ENCODE measurements around the gene SH2D3C. TPM values are rescaled to one million over a fixed set of nuclear protein-coding genes. Genes with fewer than 3 reads are reported as not detected.
"Not testable (repeated sequence)": the region's sequence is repeated elsewhere in the genome, so short reads cannot be mapped to it uniquely, and the experiment has no call there.

SH2D3C gene
- total RNA-seq, 2 donors from 2014 or later = 59.5 to 65.8 TPM

GRCh38 chr9:127785933-127786772 is 7.7 kb upstream of the SH2D3C start, which contains the start of gene CDK9:
CDK9 (plus strand) TSS chr9:127786034; CDS start chr9:127786149, 115 bp downstream.
- H3K27ac Mint-ChIP-seq = peak within 1 kb of the TSS; percentile 92
- ATAC-seq (replicated peaks in 1 of 2) (peak; percentile 74 to 80), DNase-seq (peak; percentile 95 to 98)
- H3K4me1 Mint-ChIP-seq (ENCODE audit: low read depth) = peaks cover 69% of the 10 kb centered on the region
- no peaks in the 10 kb centered on the region for H3K27me3 Mint-ChIP-seq (ENCODE audit: low read depth)
- H3K9me3 Mint-ChIP-seq = no peaks in the 10 kb centered on the region
- peak within 1 kb of the TSS; percentile 93 to 96 for H3K4me3 Mint-ChIP-seq
- H3K36me3 Mint-ChIP-seq (ENCODE audit: insufficient read depth in 2 of 2) = peaks cover 14 to 33% of the 10 kb centered on the region in 2 donors

- H3K27me3 Mint-ChIP-seq (ENCODE audit: low read depth) = no peaks in the 10 kb centered on the region
- H3K4me3 Mint-ChIP-seq = peak overlapping the region; percentile 93 to 96
- H3K36me3 Mint-ChIP-seq (ENCODE audit: insufficient read depth in 2 of 2) = peaks cover 13 to 29% of the 10 kb centered on the region in 2 donors
- ATAC-seq (replicated peaks in 1 of 2) = peak; percentile 45 to 52
- no peaks in the 10 kb centered on the region for H3K9me3 Mint-ChIP-seq
- DNase-seq = peak; percentile 91 to 94
- peaks cover 76% of the 10 kb centered on the region for H3K4me1 Mint-ChIP-seq (ENCODE audit: low read depth)
- peak overlapping the region; percentile 92 for H3K27ac Mint-ChIP-seq
Measured at GRCh38 chr9:127785023-127785932, 6.8 kb upstream of the SH2D3C start.

- H3K4me1 Mint-ChIP-seq (ENCODE audit: low read depth) = peaks cover 77% of the 10 kb centered on the region
- H3K27me3 Mint-ChIP-seq (ENCODE audit: low read depth) = no peaks in the 10 kb centered on the region
- peaks cover 8 to 16% of the 10 kb centered on the region in 2 donors for H3K36me3 Mint-ChIP-seq (ENCODE audit: insufficient read depth in 2 of 2)
- H3K27ac Mint-ChIP-seq = peak overlapping the region; percentile 96
- peak overlapping the region; percentile 82 to 86 for H3K4me3 Mint-ChIP-seq
- peak; percentile 14 to 29 for ATAC-seq (replicated peaks in 1 of 2)
- peak; percentile 82 to 85 for DNase-seq
- no peaks in the 10 kb centered on the region for H3K9me3 Mint-ChIP-seq
Measured at GRCh38 chr9:127783111-127784008, 4.9 kb upstream of the SH2D3C start.

- ATAC-seq (replicated peaks in 1 of 2) (no peak), DNase-seq (no peak)
- Mint-ChIP-seq H3K9me3 (no peaks in the 10 kb centered on the region), H3K27me3 (ENCODE audit: low read depth) (no peaks in the 10 kb centered on the region), H3K36me3 (ENCODE audit: insufficient read depth in 2 of 2) (peaks cover 8 to 14% of the 10 kb centered on the region in 2 donors), H3K4me3 (peak overlapping the region; percentile 36 to 68), H3K4me1 (ENCODE audit: low read depth) (peaks cover 63% of the 10 kb centered on the region), H3K27ac (peak overlapping the region; percentile 82)
Measured at GRCh38 chr9:127781806-127782205, 3.3 kb upstream of the SH2D3C start.

GRCh38 chr9:127780909-127781308 is 2.4 kb upstream of the SH2D3C start:
- peaks cover 67% of the 10 kb centered on the region for H3K4me1 Mint-ChIP-seq (ENCODE audit: low read depth)

GRCh38 chr9:127780126-127780885 is 1.8 kb upstream of the SH2D3C start:
- peak overlapping the region; percentile 99 for H3K27ac Mint-ChIP-seq
- H3K4me1 Mint-ChIP-seq (ENCODE audit: low read depth) = peaks cover 69% of the 10 kb centered on the region
- no peak for ATAC-seq (replicated peaks in 1 of 2)
- no peaks in the 10 kb centered on the region for H3K27me3 Mint-ChIP-seq (ENCODE audit: low read depth)
- no peak for DNase-seq
- H3K9me3 Mint-ChIP-seq = no peaks in the 10 kb centered on the region
- H3K36me3 Mint-ChIP-seq (ENCODE audit: insufficient read depth in 2 of 2) = peaks cover 12 to 13% of the 10 kb centered on the region in 2 donors
- peak overlapping the region in 1 of 2 donors; percentile 90 for H3K4me3 Mint-ChIP-seq

More at GRCh38 chr9:127780909-127781308, 2.4 kb upstream of the SH2D3C start:
- peaks cover 12 to 13% of the 10 kb centered on the region in 2 donors for H3K36me3 Mint-ChIP-seq (ENCODE audit: insufficient read depth in 2 of 2)
- peak overlapping the region; percentile 75 for H3K27ac Mint-ChIP-seq
- H3K4me3 Mint-ChIP-seq; DNase-seq; H3K9me3 Mint-ChIP-seq; ATAC-seq (replicated peaks in 1 of 2); H3K27me3 Mint-ChIP-seq (ENCODE audit: low read depth): not testable (repeated sequence)

GRCh38 chr9:127779136-127779981 is 893 bp upstream of the SH2D3C start:
- DNase-seq (peak; percentile 81 to 83), ATAC-seq (replicated peaks in 1 of 2) (peak; percentile 82)
- Mint-ChIP-seq H3K27me3 (ENCODE audit: low read depth) (no peaks in the 10 kb centered on the region), H3K9me3 (no peaks in the 10 kb centered on the region), H3K27ac (peak overlapping the region; percentile 99), H3K36me3 (ENCODE audit: insufficient read depth in 2 of 2) (peaks cover 12 to 13% of the 10 kb centered on the region in 2 donors), H3K4me1 (ENCODE audit: low read depth) (peaks cover 63% of the 10 kb centered on the region), H3K4me3 (peak overlapping the region; percentile 90 to 91)

- peak overlapping the region; percentile 90 to 91 for H3K4me3 Mint-ChIP-seq
- ATAC-seq (replicated peaks in 1 of 2) (no peak), DNase-seq (no peak)
- peak overlapping the region; percentile 92 for H3K27ac Mint-ChIP-seq
- no peaks in the 10 kb centered on the region for H3K9me3 Mint-ChIP-seq
- H3K27me3 Mint-ChIP-seq (ENCODE audit: low read depth) = no peaks in the 10 kb centered on the region
- H3K4me1 Mint-ChIP-seq (ENCODE audit: low read depth) = peaks cover 53% of the 10 kb centered on the region
- H3K36me3 Mint-ChIP-seq (ENCODE audit: insufficient read depth in 2 of 2) = peaks cover 12 to 19% of the 10 kb centered on the region in 2 donors
Measured at GRCh38 chr9:127777368-127777980, 992 bp downstream of the SH2D3C start.

GRCh38 chr9:127776924-127777289 is 1.6 kb downstream of the SH2D3C start:
- ATAC-seq (replicated peaks in 1 of 2) = no peak
- Mint-ChIP-seq H3K36me3 (ENCODE audit: insufficient read depth in 2 of 2) (peaks cover 12 to 19% of the 10 kb centered on the region in 2 donors), H3K4me3 (peak overlapping the region; percentile 90 to 91), H3K27me3 (ENCODE audit: low read depth) (no peaks in the 10 kb centered on the region), H3K4me1 (ENCODE audit: low read depth) (peaks cover 50% of the 10 kb centered on the region), H3K27ac (peak overlapping the region; percentile 92), H3K9me3 (no peaks in the 10 kb centered on the region)
- DNase-seq = no peak

GRCh38 chr9:127776195-127776923 is 2.1 kb downstream of the SH2D3C start:
- peak; percentile 27 to 28 for ATAC-seq (replicated peaks in 1 of 2)
- H3K9me3 Mint-ChIP-seq = no peaks in the 10 kb centered on the region
- peak; percentile 75 to 83 for DNase-seq
- H3K27ac Mint-ChIP-seq = peak overlapping the region; percentile 92
- H3K4me3 Mint-ChIP-seq = peak overlapping the region; percentile 90 to 91
- H3K4me1 Mint-ChIP-seq (ENCODE audit: low read depth) = peaks cover 49% of the 10 kb centered on the region
- H3K27me3 Mint-ChIP-seq (ENCODE audit: low read depth) = no peaks in the 10 kb centered on the region
- peaks cover 12 to 19% of the 10 kb centered on the region in 2 donors for H3K36me3 Mint-ChIP-seq (ENCODE audit: insufficient read depth in 2 of 2)

Data from activated T-cell treated with anti-CD3 and anti-CD28 coated beads, Interleukin-2, amount 50 U/mL, for 72 hours (primary cell).